NCI-H526 treated with DMSO at 0.1 percent for 48 hours (cell line): ENCODE data around the gene FBXL7.

Source experiments
- DNase-seq: peaks from one replicate; lab custom pipeline; 2025; lab: John Stamatoyannopoulos, UW

FBXL7 gene

DNA sequence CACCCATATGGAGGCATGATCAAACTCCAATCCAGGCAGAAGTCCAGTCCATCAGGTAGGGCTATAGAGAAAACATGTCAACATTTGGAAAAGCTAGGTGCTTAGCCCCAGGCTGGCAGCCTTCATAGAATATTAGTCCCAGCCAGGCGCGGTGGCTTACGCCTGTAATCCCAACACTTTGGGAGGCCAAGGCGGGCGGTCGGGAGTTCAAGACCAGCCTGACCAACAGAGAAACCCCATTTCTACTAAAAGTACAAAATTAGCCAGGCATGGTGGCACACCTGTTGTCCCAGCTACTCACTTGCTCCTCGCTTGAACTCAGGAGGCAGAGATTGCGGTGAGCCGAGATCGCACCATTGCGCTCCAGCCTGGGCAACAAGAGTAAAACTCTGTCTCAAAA, 393.9 kb downstream of the FBXL7 start:
- DNase-seq = no peak

DNA sequence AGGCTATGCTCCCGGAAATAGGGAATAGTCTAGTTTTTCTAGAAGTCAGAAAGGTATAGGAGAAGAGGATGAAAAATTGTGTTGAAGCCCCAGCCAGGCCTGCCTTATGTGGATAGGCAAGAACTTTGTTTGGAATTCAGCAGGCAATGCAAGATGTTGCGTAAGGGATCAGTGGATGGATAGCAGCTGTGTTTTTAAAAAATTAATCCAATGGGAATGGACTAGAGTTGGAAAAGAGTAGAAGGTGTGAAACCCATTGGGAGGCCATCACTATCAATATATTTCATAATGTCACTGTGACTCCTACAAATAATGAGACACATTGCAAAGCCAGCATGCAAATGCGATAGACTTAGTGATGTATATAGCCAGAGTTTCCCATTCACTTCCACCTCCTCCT, 397.7 kb downstream of the FBXL7 start:
- DNase-seq = no peak

DNA sequence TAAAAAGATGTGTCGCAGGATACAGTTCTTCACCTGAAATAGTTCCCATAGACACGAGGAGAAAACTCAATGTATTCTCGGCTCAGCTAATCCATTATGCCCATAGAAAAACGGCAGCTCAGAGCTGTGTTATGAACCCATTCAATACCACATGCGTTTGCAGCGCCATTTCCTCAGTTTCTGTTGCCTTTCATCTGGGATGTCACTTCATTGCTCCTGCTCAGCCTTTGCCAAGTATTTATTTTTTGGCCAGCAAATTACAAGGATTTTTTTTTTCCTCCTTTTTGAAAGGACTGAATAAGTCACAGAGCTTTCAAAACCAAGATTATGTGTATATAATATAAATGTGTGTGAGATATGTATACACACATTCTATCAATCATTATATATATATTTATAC, 398.7 kb downstream of the FBXL7 start:
- DNase-seq = no peak

DNA sequence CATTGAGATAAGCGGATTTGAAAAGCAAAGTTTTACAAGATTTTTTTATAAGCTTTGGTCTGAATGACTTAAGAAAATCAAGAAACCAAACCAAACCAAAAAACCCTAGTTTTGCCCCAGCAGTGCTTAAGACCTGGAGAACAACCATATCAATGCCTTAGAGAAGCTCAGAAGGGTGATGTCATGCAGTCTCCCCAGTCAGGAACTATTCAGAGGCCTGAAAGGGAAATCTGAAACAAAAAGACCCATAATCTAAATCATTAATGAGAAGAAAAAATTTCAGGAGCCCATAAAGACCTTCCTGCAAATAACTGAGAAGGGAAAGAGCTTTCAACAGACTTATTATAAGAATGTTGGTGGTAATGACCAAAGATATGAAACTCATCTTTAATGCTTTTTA, 399.5 kb downstream of the FBXL7 start:
- no peak for DNase-seq

DNA sequence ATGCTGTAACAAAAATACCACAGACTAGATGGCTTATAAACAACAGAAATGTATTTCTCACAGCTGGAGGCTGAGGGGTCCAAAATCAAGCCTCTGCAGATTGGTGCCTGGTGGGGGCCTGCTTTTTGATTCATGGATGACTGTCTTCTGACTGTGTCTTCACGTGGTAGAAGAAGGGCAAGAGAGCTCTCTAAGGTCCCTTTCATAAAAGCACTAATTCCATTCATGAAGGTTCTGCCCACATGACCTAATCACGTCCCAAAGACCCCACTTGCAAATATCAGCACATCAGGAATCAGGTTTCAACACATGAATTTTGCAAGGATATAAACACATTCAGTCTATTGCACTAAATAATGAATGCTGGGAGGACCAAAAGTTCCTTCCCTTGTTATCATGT, 401.2 kb downstream of the FBXL7 start:
- no peak for DNase-seq

DNA sequence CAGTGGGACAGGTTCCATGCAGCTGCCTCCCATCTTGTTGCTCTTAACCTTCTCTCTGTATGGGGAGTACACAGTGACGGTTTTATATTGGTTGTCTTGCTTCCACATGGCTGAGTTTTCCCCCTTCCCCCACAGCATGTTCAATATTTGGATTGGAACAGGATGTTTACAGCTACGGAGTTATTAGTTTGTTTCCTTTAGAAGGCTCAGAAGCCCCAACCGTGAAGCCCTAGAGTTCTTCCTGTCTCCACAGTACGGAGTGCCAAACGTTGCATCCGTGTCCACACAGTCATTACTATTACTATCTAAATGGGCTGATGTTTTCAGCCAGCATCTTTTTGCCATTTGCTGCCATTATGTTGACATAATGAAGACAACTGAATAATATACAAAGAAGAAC, 402.1 kb downstream of the FBXL7 start:
- no peak for DNase-seq

DNA sequence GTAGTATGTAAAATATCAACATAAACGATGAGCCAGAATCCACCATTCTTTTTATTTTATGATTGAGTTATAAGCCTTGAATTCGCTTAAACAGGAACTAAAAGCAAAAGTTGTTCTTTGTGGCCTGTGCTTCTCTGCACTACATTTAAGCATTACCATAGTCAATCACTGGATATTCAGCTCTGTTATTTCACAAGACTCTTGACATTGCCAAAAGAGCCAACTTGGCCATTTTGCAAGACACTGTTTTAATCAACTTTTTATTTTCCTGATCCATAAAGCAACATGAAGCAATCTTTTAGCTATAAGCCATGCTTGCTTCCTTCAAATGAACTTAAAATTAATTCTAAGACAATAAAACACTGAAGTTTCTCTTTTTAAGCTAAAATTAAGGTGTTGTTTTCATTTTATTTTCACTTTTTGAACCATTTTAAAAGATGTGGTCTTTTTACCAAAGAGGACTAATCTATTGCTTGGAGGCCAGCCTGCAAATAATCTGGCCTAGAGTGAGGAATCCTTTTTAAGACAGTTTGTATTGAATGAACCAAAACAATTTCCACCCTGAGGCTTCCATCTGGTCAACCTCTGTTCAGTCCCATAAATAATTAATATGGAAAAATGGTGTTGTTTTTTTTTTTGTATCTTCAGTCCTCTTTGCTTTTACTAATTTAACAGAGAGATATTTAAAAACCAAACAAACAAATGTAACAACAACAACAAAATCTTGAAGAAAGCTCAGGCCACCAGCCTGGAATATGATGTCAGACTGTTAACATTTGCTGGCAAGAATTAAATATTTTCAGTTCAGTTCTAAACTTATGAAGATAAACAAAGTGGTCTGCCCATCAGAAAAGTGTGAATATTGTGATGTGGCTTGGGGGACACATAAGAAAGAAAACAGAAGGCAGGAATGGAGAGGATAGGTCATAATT, 405.2 kb downstream of the FBXL7 start:
- DNase-seq = no peak

DNA sequence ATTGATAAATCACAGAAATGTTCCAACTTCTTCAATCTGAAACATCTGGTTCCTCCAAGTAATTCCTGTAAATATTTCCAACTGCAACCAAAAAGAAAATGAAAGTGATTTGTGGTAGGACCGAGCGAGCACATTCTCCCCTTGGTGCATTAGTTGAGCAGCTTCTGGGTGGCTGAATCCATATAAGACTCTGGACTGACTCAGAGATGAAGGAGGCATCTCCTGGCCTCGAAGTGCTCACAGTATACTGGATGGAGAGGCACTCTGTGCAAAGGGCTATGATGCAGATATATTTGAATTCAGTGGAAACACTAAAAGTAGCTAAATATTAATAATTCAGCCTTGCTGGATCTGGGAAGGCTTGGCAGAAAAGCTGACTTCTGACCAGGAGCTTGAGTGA, 414.7 kb downstream of the FBXL7 start:
- no peak for DNase-seq

DNA sequence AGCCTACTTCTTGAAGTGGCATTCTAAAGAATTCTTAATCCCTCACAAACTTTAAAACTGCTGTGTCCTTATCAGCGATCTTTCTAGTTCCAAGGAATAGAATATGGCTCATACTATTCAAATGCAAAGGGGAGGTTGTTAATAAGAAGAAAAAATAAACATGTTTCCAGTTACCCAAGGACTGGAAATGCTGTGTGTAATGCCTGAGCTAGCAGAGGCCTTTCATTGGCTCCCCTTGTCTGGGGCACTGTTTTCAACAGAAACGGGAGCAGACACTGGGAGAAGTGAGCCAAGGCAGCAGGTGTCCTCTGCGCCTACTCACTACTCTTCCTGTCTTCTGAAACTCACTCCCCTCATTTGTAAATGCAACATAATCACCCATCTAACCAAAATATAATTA, 426.6 kb downstream of the FBXL7 start:
- no peak for DNase-seq

DNA sequence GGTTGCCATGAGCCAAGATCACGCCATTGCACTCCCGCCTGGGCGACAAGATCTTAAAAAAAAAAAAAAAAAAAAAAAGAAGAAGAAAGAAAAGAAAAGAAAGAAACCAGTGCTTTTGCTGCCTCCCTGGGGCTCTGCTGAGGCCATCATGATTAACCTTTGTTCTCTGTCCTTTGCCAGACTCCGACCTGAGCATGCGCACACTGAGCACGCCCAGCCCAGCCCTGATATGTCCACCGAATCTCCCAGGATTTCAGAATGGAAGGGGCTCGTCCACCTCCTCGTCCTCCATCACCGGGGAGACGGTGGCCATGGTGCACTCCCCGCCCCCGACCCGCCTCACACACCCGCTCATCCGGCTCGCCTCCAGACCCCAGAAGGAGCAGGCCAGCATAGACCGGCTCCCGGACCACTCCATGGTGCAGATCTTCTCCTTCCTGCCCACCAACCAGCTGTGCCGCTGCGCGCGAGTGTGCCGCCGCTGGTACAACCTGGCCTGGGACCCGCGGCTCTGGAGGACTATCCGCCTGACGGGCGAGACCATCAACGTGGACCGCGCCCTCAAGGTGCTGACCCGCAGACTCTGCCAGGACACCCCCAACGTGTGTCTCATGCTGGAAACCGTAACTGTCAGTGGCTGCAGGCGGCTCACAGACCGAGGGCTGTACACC, 427.9 kb downstream of the FBXL7 start:
- DNase-seq = no peak

DNA sequence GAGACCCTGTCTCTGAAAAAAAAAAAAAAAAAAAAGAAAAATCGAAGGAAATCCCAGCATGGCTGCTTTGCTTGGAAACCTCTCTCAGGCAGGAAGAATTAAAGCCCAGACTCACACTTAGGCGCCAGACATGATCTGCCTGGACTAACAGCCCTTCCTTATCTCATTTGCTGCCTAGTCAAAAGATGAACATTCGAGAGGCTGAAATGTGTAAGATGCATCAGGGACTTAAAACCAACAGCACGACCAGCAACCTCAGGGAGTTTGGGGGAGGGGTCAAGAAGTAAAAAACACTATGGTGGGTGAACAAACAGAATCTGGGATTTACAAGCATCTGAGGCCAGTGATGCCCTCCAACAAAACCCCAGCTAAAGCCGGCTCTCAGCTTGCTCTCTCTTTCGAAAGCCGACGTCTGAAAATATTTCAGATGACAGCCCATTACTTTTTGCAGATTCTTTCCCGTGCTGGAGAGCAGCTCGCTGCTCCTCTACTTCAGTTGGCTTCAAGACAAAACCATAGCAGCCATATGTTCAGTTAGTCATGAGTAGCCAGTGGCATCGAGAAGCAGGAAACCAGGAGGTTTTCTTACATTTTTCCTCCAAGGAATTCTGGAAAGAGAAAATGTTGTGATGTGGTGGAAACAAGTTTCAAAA, 429.8 kb downstream of the FBXL7 start:
- DNase-seq = no peak

DNA sequence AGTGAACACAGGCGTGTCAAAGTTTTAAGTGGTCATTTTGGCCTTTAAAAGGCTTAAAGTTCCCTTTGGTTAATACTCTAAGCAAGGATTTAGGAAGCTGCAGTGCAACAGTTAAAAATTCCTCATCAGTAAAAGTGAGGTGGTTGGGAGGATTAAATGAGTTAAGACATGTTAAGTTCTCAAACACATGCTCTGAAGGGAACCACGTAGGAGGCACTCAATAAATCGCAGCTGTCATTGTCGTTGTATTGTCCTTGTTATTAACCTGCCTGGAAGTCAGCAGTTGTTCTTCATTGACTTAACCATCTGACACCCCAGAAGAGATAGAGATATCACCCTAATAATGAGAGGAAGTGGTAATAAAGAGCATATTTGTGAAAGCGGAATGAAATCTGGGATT, 432.1 kb downstream of the FBXL7 start:
- DNase-seq = no peak

DNA sequence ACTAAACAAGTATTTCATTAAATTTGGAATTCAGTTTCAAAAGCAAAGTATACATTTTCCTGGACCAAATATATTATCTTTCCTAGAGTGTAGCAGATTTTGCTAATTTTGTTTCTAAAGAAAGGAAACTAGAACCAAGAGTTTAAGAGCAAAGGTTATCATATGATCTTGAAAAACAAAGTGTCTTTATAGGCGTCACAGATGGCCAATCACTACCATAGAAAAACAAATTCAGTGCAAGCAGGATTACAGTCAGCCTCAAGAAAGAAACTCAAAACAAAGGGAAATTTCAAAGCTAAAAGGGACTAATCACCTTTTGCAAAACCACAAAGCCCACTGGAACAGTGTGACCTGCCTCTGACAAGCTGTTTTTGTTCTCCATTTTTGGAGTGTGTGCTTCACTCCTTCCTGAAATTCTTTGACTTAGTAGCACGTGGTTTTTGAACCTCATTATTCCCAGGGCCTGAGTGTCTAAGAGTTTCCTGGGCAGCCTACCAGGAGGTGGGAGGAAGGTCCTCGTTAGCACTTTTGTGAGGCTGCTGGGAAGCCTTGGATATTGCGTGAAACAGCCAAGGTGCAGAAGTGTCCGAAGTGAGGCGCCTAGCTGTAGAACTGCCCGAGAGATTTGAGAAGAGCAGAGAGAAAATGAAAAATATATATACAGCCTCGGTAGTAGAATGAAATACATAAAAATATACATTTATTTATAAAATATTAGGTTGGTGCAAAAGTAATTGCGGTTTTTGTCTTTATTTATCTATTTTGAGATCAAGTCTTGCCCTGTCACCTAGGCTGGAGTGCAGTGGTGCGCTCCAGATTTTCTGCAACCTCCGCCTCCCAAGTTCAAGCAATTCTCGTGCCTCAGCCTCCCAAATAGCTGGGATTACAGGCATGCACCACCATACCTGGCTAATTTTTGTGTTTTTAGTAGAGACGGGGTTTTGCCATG, 433.6 kb downstream of the FBXL7 start:
- no peak for DNase-seq

DNA sequence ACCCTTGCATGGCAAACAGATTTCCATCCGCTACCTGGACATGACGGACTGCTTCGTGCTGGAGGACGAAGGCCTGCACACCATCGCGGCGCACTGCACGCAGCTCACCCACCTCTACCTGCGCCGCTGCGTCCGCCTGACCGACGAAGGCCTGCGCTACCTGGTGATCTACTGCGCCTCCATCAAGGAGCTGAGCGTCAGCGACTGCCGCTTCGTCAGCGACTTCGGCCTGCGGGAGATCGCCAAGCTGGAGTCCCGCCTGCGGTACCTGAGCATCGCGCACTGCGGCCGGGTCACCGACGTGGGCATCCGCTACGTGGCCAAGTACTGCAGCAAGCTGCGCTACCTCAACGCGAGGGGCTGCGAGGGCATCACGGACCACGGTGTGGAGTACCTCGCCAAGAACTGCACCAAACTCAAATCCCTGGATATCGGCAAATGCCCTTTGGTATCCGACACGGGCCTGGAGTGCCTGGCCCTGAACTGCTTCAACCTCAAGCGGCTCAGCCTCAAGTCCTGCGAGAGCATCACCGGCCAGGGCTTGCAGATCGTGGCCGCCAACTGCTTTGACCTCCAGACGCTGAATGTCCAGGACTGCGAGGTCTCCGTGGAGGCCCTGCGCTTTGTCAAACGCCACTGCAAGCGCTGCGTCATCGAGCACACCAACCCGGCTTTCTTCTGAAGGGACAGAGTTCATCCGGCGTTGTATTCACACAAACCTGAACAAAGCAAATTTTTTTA, 436.7 kb downstream of the FBXL7 start:
- no peak for DNase-seq

DNA sequence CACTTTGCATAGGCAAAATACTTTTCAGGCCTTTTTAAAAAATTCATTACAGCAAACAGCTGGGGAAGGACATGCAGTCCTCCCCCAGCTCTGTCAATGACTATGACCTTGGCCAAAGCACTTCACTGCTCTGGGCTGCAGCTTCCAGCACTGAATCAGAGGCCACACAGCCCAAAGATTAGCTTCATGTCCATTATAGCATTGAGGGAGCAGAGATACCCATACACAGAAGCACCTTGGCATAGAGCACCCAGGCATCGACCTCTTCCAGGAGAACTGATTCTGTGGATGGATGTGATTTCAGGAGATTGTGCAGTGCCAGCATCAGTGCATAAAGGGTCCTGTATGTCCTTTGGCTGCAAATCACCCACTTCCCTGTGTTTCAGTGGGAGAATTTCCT, 437.7 kb downstream of the FBXL7 start:
- DNase-seq = no peak

DNA sequence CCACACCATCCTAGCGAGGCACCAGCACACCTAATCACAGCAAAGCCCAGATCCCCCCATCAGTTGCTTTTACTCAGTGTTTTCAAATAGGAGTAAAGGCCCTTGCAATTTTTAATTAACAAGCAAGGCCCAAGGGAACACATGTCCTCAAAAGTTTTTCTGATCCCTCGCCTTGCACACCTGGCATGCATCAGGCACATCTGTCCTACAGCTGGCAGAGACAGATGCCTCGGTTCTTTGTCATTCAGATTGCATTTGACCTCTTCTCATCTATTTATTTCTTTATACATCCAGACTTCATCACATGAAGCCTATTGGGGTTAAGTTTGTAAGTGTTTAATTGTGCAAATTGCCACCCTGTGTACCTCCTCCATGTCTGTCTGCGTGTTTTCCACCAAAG, 438.2 kb downstream of the FBXL7 start:
- DNase-seq = no peak

DNA sequence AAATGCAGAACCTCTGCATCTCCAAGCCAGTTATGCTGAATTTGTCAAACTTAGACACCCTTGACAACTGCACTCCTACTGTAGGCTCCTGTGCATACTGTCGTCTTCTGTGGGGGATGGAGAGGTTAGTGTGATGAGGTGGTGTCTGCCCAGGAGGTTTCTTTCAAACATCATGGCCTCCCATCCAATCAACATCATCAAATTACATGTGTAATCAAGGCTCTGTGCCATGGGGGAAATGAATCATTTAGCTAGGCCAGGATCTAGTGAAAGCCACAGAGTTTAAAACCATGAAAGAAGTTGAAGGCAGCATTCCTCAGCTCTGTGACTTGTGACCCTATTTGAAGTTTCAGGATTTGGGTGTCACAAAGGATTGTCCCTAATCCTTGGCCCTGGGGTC, 439.0 kb downstream of the FBXL7 start:
- DNase-seq = no peak

DNA sequence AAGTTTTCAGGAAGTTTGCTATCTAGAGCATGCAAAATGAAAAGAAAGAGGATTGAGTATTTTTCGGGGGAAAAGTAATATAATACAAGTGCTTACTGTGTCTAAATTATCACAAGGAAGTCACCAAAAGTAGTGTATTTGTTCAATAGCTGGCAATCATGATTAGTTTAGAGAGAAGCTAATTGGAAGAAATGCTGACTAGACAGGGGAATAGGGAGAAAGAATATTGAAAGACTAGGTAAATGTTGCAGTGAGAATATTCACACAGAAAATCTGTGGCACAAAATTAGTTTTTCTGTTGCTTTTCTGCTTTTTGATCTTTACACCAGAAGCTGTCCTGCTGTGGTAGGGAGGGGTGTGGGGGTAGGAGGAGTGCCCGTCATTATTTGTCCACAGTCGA, 440.9 kb downstream of the FBXL7 start:
- DNase-seq = no peak

DNA sequence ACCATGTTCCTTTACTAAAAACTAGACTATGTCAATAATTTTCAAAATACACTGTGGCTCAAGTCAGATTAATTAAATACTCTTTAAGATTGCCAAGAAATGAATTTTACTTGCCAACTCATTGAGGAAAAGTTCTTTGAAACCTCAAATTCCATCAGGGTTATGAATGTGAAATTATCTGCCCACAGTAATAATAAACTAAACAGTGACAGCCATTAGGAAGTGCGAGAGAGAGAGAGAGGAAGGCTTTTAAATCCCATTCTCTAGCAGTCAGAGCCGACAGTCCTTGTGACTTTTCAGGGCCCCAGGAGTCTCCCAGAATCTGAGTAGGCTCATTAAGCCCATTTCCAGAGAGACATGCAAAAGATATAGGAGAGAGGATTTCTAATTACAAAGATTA, 443.5 kb downstream of the FBXL7 start:
- DNase-seq = no peak

DNA sequence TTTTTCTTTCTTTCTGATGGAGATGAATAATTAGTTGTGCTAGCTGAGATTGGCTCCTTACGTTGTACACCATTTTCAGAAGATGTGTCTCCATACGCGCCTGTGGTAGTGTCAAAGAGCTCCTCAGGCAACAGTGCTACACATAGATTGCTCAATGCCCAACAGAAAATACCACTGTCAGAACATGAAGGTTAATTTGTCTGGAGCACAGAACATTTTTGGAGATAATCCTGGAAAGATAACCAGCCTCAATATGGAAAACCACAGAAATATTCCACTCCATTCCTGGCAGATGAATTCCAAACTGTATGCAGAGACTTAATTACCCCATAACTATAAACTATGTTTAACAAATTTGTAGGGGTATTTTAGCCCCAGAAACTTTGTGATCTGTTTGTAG, 446.0 kb downstream of the FBXL7 start:
- DNase-seq = no peak

DNA sequence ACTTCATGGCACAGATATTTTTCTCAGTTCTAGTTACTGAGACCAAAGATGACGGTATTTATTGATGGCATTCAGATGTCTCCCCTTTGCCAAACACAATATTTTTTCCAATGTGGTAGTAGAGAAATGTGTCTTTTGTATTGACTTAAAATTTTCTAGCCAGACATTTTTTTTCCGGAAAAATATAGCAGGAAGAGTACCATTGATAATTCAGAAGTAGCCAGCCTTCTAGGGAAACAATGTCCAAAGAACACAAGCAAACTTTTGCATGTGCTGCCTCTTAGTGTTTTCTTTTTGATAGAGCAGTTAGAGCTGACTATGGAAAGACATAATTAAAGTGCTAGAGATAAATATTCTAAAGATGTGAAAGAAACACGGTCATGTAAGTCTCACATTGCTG, 448.2 kb downstream of the FBXL7 start:
- no peak for DNase-seq
